ENCODE results near the gene AK4.

Gene AK4

GRCh38 chr1:65176591-65176990 is 28.6 kb downstream of the AK4 start:
- no peak overlapping the region for H3K4me3 ChIP-seq (ENCODE audit: low read depth, low read length)
- no peaks in the 10 kb centered on the region for H3K36me3 ChIP-seq (replicated peaks)
- DNase-seq, result no peak
- TF ChIP-seq CTCF (IDR thresholded peaks at IDR 0.05; ENCODE audit: low read depth, low read length, missing control alignments), result no peak
- H3K27ac ChIP-seq, result no peak overlapping the region
- in situ Hi-C loops (cut with HindIII; ENCODE audit: low pct_ligation_motif_present, low sequenced_read_pairs), result no loop called here
- H3K27me3 ChIP-seq (replicated peaks), result no peaks in the 10 kb centered on the region

GRCh38 chr1:65177457-65177856 is 29.5 kb downstream of the AK4 start:
- Histone ChIP-seq H3K4me3 (ENCODE audit: low read depth, low read length) (no peak overlapping the region), H3K27ac (no peak overlapping the region), H3K27me3 (replicated peaks) (no peaks in the 10 kb centered on the region), H3K36me3 (replicated peaks) (no peaks in the 10 kb centered on the region)
- in situ Hi-C loops (cut with HindIII; ENCODE audit: low pct_ligation_motif_present, low sequenced_read_pairs), result no loop called here
- no peak for TF ChIP-seq CTCF (IDR thresholded peaks at IDR 0.05; ENCODE audit: low read depth, low read length, missing control alignments)
- peak; percentile 60 for DNase-seq

- no peak overlapping the region for H3K4me3 ChIP-seq (ENCODE audit: low read depth, low read length)
Observed at GRCh38 chr1:65178235-65178634, 30.2 kb downstream of the AK4 start.

GRCh38 chr1:65179148-65179547 is 31.1 kb downstream of the AK4 start:
- H3K27me3 ChIP-seq (replicated peaks), result no peaks in the 10 kb centered on the region
- no peak for TF ChIP-seq CTCF (IDR thresholded peaks at IDR 0.05; ENCODE audit: low read depth, low read length, missing control alignments)
- H3K4me3 ChIP-seq (ENCODE audit: low read depth, low read length), result no peak overlapping the region
- no peaks in the 10 kb centered on the region for H3K36me3 ChIP-seq (replicated peaks)
- H3K27ac ChIP-seq, result no peak overlapping the region
- in situ Hi-C loops (cut with HindIII; ENCODE audit: low pct_ligation_motif_present, low sequenced_read_pairs), result no loop called here
- no peak for DNase-seq

More at GRCh38 chr1:65178235-65178634, 30.2 kb downstream of the AK4 start:
- no peak for TF ChIP-seq CTCF (IDR thresholded peaks at IDR 0.05; ENCODE audit: low read depth, low read length, missing control alignments)
- no peak for DNase-seq
- Histone ChIP-seq H3K36me3 (replicated peaks) (no peaks in the 10 kb centered on the region), H3K27me3 (replicated peaks) (no peaks in the 10 kb centered on the region), H3K27ac (no peak overlapping the region)
- in situ Hi-C loops (cut with HindIII; ENCODE audit: low pct_ligation_motif_present, low sequenced_read_pairs), result no loop called here

GRCh38 chr1:65180977-65181376 is 33.0 kb downstream of the AK4 start:
- in situ Hi-C loops (cut with HindIII; ENCODE audit: low pct_ligation_motif_present, low sequenced_read_pairs), result no loop called here
- no peak for TF ChIP-seq CTCF (IDR thresholded peaks at IDR 0.05; ENCODE audit: low read depth, low read length, missing control alignments)
- no peaks in the 10 kb centered on the region for H3K36me3 ChIP-seq (replicated peaks)
- H3K27me3 ChIP-seq (replicated peaks), result no peaks in the 10 kb centered on the region
- no peak for DNase-seq
- no peak overlapping the region for H3K27ac ChIP-seq
- no peak overlapping the region for H3K4me3 ChIP-seq (ENCODE audit: low read depth, low read length)

- no peak overlapping the region for H3K4me3 ChIP-seq (ENCODE audit: low read depth, low read length)
Observed at GRCh38 chr1:65182658-65183268, 34.8 kb downstream of the AK4 start.

More at GRCh38 chr1:65182658-65183268, 34.8 kb downstream of the AK4 start:
- Histone ChIP-seq H3K27me3 (replicated peaks) (no peaks in the 10 kb centered on the region), H3K27ac (no peak overlapping the region), H3K36me3 (replicated peaks) (no peaks in the 10 kb centered on the region)
- no peak for TF ChIP-seq CTCF (IDR thresholded peaks at IDR 0.05; ENCODE audit: low read depth, low read length, missing control alignments)
- in situ Hi-C loops (cut with HindIII; ENCODE audit: low pct_ligation_motif_present, low sequenced_read_pairs), result no loop called here
- DNase-seq, result no peak
